HEK293 (cell line): ENCODE data around the gene TM2D3.

Source experiments
- PRDM4 ChIP-seq: fragments of 450-650 bp; formaldehyde crosslinking; IDR thresholded peaks from 2 replicates; pipeline ENCODE4 v1.5.1; 2017; ENCODE audit warnings: missing biosample characterization, missing genetic modification characterization
- TCF7L2 ChIP-seq: IDR thresholded peaks from 2 replicates; pipeline ENCODE4 v1.6.1; 2011; ENCODE audit warnings: low read depth, mild to moderate bottlenecking, inconsistent platforms, low read length, moderate library complexity, borderline replicate concordance
- ZNF629 ChIP-seq: fragments of 450-650 bp; formaldehyde crosslinking; IDR thresholded peaks from 2 replicates; pipeline ENCODE4 v1.5.1; 2017; ENCODE audit warnings: missing biosample characterization, missing genetic modification characterization

- TF ChIP-seq ZNF629 (tag by site-specific recombination) (no peak), TCF7L2 (no peak), PRDM4 (tag by site-specific recombination) (no peak)
These were observed 30.2 kb downstream of the TM2D3 start for GRCh38 chr15:101621961-101622360.
